ENCODE data around the gene SEC16A.
"Not testable (repeated sequence)": the region's sequence is repeated elsewhere in the genome, so short reads cannot be mapped to it uniquely, and the experiment has no call there.

SEC16A gene

GRCh38 chr9:136438548-136439480 is 44.0 kb downstream of the SEC16A start:
- no peak for DNase-seq

DNA sequence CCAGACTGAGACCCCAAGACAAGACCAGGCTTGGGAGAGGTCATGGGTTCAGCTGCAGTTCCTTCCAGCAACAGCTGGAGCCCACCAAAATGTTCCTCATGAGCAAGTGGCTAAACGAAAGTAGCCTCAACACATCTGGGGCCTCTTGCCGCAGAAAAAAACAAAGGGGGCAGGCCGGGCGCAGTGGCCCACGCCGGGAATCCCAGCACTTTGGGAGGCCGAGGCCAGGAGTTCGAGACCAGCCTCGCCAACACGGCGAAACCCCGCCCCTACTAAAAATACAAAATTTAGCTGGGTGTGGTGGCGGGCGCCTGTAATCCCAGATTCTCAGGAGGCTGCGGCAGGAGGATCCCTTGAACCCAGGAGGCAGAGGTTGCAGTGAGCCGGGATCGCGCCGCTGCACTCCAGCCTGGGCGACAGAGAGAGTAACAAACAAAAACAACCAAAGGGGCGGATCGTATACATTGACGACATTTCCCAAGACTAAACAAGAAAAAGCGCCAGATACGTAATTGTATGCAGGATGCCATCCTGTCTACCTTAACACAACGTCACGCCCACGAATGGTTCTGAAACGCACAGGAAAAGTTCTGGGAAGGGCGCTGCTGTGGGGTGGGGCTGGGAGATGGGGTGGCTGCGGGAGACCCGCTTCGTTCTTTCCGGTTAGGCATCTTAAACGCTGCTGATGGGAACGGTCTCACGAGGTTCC is 44.8 kb downstream of the SEC16A start:
- DNase-seq, result no peak

GRCh38 chr9:136437430-136437829 is 45.4 kb downstream of the SEC16A start:
- no peak for DNase-seq

GRCh38 chr9:136436055-136436634 is 46.7 kb downstream of the SEC16A start:
- no peak for DNase-seq

DNA sequence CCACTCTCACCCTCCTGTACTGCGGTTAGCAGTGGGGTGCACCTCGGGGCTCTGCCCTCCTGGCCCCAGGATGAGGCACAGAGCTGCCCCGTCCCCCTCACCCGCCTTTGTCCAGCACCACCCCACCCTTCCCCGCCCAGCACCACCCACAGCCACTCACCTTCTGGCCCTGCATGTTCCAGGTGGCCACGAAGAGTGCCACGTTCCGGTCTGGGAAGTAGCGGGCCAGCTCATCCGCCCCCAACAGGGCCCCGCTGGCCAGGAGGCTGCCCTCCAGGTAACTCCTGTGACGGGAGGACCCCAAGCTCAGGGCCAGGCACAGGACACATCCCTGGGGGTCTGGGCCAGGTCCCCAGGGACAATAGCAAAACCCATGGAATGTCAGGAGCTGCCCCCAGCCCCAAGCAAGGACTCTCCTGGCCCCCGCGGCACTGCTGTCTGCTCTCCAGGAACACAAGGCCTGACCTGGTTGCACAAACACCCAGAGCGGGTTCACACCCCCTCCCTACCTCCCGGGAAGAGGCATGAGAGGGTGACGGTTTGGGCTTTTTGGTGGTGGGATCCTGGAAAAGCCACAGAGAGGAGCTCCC is 48.2 kb downstream of the SEC16A start:
- no peak for DNase-seq

- no peak for DNase-seq
These were observed 48.8 kb downstream of the SEC16A start for GRCh38 chr9:136433849-136434579.

GRCh38 chr9:136433043-136433715 is 49.7 kb downstream of the SEC16A start:
- DNase-seq, result no peak

DNA sequence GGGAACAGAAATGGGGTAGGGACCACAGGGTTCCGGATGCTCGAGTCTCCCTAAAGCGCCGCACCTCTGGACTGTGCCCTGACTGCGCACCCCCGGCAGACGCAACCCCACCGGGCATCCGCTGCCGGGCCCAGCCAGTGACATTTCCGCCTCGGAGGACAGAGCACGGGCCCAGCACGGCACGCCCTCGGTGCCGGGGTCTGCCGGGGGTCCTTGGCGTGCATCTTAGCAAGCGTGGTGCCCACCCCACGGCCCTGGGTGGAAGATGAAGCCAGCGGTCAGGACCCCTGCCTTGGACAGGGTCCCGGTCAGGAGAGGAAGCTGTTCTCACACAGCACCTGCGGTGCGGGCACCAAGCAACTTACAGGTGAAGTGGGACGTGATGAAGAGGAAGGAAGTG is 50.2 kb downstream of the SEC16A start:
- no peak for DNase-seq

DNA sequence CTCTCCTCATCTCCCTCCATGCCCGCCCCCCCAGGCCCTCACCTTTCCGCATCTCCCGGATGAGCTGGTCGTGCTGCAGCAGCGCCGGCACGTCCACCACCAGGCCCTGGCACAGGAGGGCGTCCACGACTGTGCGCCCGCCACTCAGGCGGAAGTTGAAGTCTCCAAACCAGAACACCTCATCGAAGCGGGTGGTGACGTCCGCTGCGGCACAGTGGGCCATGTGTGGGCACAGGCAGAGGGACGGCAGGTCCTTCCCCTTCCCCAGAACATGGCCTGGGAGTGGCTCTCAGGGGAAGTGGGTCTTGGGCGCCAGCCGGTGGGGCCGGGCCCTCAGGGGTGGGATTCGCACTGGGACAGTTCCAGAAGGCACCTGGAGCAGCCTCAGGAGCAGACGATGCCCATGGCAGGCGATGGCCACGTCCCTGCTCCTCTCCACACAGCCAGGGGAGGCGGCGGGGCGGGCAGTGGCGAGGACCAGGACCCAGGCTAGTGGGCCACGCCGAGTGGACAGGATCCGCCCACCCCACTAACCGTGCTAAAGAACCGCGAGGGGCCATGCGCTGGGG is 51.0 kb downstream of the SEC16A start:
- no peak for DNase-seq

DNA sequence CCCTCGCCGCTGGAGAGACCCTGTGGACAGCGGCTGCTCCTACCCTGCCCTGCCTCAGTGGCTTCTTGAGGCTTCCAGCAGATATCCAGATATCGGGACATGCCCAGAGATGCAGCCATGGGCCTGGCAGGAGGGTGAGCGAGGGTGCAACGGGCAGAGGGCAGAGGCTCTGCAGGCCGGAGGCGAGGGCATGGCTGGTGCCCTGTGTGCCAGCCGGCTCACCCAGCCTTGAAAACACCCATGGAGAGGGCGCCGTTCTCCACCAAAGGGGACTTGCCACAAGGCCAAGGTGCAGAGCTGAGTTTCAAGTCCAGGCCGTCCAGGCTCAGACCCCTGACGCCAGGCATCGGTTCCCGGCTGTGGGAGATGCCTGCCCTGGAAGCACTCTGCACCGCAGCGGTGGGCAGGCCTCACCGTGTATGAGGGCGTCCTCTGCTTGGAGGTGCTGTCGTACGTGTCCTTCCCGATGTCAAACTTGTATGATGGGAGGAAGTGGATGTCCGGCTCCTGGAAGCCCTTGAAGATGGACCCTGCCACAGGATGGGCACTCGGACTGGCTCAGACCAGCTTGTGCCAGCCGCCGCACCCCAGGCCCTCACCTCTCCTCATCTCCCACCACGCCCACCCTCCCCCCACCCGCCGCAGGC is 52.1 kb downstream of the SEC16A start:
- DNase-seq, result no peak

DNA sequence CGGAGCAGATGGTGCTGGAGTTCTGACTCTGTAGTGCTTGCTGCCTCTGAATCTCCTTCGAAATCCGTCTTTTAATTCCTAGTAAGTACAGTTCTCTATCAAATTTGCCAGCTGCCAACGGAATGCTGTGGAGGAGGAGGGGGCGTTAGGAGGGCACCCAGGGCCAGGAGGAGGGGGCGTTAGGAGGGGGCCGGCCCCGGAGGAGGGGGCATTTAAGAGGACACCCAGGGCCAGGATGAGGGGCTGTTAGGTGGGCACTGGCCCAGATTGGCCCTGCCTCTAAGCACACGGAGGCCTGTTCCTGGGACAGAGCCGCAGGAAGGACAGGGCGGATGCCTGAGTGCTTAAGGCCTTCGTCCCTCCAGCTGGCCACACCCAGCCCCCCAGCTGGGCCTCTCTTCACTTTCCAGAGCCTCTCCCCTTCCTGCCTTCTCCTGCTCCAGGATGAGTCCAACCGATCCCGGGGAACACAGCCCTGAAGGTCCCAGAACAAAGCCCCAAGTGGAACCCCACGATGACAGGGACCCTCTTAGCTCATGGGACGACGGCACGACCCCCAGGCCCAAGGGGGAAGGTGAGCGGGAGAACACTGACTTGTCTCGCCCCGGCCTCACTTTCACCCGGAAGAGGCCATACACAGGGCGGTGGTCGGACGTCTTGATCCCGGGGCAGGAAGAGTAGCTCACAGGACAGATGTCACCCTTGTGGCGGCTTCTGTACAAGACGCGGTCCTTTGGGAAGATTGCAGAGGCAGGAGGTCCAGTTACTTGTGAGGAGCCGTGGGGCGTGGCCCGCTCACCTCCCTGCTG is 53.0 kb downstream of the SEC16A start:
- no peak for DNase-seq

DNA sequence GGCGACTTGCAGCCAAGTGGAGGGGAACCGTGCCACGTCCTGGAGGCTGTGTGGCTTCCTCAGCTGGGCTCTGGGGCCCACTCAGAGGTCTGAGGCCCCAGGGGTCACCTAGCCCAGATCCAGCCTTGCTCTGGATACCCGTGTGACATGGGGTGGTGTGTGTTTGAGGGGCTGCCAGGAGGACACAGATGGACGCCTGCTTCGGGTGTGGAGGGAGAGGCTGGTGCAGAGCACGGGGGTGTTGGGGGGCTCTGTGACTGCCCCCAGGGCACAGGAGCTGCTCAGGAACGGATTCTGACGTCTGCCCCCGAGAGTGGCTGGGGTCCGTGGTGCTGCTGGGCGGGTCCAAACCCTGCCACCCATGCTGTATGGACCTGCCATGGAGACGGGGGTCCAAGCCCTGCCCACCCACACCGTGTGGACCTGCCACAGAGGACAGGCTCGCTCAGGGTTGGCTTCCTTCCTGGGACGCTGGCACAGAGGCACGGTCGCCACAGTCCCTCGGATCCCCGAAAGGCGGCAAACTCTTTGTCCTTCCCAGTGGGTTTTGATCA is 53.7 kb downstream of the SEC16A start:
- no peak for DNase-seq

GRCh38 chr9:136426787-136427186 is 56.1 kb downstream of the SEC16A start:
- DNase-seq, result no peak

- DNase-seq, result not testable (repeated sequence)
These were observed 57.5 kb downstream of the SEC16A start for GRCh38 chr9:136425367-136425766.

DNA sequence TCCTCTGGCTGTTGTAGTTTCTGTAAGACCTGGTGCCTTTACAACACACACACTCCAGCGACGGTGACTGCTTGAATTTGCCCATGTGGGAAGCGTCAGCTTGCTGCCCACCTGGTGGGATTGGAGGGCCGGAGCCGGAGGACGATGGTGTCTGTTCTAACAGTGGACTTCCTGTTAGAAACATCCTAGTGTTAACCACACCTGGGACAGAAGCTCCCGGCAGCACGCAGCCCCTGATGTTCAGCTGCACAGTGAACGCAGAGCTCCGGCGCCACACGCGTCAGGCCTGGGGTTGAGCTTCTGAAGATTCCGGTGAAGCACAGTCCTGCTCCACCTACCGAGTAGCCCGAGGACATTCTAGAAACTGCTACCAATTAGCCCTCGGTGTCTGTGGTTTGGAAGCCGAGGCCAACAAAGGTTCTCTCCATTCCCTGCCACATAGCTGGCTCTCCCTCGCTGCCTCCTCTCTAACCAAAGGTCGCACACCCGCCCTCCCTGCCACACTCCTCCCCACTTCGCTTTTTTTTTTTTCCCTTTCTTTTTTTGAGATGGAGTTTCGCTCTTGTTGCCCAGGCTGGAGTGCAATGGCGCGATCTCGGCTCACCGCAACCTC is 58.0 kb downstream of the SEC16A start:
- DNase-seq, result no peak

DNA sequence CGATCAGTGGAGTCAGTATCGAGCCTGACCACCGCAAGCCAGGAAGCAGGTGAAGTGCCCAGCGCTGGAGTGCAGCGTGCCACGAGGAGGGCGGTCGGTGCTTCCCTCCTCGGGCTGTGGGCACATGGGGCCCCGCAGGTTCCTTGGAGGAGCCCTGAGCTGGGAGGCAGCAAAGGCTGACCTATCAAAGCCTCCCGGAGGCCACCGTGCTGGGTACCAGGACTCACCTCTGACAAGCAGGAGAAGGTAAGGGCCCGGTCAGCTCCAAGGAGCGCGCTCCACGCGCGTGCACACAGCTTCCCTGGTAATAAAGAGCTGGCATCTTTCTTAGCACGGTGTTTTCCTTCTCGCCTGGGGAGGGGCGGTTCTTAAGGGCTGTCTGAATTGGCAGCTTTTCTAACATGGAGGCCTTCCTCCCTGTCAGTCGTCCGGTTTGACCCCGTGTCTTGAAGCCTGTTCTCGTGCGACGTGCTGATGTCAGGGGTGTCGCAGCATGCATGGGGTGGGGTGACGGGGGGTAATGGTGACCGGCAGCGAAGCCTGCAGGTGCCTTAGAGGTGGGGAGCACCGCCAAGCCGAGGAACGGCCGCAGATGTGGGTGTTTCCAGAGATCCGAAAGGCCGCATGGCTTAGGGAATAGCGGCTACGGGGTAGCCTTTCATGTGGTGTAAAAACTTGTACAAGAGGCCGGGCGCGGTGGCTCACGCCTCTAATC is 59.3 kb downstream of the SEC16A start:
- no peak for DNase-seq

GRCh38 chr9:136422876-136423275 is 60.0 kb downstream of the SEC16A start:
- no peak for DNase-seq

- DNase-seq, result no peak
These were observed 61.0 kb downstream of the SEC16A start for GRCh38 chr9:136421791-136422190.

DNA sequence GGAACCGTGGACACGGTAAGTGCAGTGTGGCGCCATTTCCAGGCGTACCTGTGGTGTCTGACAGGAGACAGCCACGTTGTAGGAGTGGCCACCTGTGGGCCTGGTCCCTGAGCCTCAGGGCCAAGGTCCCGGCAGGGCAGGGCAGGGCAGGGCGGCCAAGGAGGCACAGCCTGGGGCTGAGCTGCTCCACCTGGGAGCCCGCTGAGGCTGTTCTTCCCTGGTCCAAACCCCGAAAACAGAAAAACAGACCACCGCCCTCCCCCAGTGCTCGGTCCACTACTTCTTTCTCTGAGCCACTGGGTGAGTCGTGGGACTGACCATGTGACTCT is 63.8 kb downstream of the SEC16A start:
- DNase-seq, result no peak

Data from bone marrow (tissue), 2 donors.